Type B pancreatic cell (in vitro differentiated cells): ENCODE results near the gene SOBP. TPM values are rescaled to one million over a fixed set of nuclear protein-coding genes. Genes with fewer than 3 reads are reported as not detected.

Experiments used
- DNase-seq: peaks from one replicate; pipeline ENCODE4 v3.0.0; 2021; ENCODE audit warnings: mixed read lengths; ENCODE audit not compliant: unreplicated experiment; ENCODE audit errors: extremely low spot score
- H3K27ac Mint-ChIP-seq: 2 replicates; pipeline ENCODE4 v1.8.0; 2021; ENCODE audit warnings: mild to moderate bottlenecking, mixed read lengths
- H3K27me3 Mint-ChIP-seq: 2 replicates; pipeline ENCODE4 v1.8.0; 2021; ENCODE audit warnings: mixed read lengths
- H3K36me3 Mint-ChIP-seq: 2 replicates; pipeline ENCODE4 v1.8.0; 2021; ENCODE audit warnings: mixed read lengths
- H3K4me1 Mint-ChIP-seq: one replicate; pipeline ENCODE4 v1.8.0; 2021; ENCODE audit warnings: mixed read lengths; ENCODE audit not compliant: unreplicated experiment
- H3K4me3 Mint-ChIP-seq: 2 replicates; pipeline ENCODE4 v1.8.0; 2021; ENCODE audit warnings: mild to moderate bottlenecking, mixed read lengths
- H3K9me3 Mint-ChIP-seq: 2 replicates; pipeline ENCODE4 v1.8.0; 2021; ENCODE audit warnings: mixed read lengths
- total RNA-seq: library from RNA; stranded (reverse); gene quantifications from 2 replicates; pipeline ENCODE4 v1.2.1, GENCODE V29; 2021; ENCODE audit warnings: low replicate concordance
- TF ChIP-seq, protein P1 (sequence below): fragments of 200-600 bp; sonication (generic); conservative IDR thresholded peaks from 2 replicates; pipeline ENCODE4 v1.5.0; 2021; ENCODE audit warnings: antibody characterized with exemption, mild to moderate bottlenecking

Gene SOBP
- total RNA-seq, 1 donor from 2014 or later: 19.4 TPM

DNA sequence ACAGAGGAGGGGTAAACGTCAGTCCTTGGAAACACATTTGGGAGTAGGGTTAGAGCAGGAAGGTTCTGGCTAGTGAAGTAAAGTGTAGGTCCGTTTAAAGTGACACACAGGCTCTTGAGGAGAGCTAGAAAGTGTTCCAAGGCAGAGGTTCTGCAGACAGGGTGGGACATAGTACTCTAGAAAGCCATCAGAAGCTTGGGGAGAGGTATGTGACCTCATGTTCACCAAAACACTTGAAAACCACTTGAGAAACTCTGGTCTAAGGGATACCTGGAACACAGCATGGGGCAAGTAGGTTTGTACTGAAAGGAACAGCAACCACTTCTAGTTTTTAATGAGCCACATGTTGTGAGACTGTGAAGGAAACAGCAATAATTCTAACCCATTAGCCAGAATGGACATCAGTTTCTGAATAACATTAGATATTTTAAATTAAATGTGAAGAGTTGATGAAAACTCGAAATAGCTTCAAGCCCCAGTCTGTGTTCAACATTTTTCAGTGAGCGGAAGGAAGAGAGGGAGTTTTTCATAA lies 49.0 kb downstream of the SOBP start:
- Mint-ChIP-seq H3K27ac (peak overlapping the region; percentile 34), H3K36me3 (peaks cover 7% of the 10 kb centered on the region), H3K27me3 (peaks cover 7% of the 10 kb centered on the region), H3K4me3 (no peak overlapping the region), H3K9me3 (no peaks in the 10 kb centered on the region), H3K4me1 (peaks cover 33% of the 10 kb centered on the region)
- no peak for DNase-seq
- TF ChIP-seq, protein P1, sequence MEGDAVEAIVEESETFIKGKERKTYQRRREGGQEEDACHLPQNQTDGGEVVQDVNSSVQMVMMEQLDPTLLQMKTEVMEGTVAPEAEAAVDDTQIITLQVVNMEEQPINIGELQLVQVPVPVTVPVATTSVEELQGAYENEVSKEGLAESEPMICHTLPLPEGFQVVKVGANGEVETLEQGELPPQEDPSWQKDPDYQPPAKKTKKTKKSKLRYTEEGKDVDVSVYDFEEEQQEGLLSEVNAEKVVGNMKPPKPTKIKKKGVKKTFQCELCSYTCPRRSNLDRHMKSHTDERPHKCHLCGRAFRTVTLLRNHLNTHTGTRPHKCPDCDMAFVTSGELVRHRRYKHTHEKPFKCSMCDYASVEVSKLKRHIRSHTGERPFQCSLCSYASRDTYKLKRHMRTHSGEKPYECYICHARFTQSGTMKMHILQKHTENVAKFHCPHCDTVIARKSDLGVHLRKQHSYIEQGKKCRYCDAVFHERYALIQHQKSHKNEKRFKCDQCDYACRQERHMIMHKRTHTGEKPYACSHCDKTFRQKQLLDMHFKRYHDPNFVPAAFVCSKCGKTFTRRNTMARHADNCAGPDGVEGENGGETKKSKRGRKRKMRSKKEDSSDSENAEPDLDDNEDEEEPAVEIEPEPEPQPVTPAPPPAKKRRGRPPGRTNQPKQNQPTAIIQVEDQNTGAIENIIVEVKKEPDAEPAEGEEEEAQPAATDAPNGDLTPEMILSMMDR: no peak

DNA sequence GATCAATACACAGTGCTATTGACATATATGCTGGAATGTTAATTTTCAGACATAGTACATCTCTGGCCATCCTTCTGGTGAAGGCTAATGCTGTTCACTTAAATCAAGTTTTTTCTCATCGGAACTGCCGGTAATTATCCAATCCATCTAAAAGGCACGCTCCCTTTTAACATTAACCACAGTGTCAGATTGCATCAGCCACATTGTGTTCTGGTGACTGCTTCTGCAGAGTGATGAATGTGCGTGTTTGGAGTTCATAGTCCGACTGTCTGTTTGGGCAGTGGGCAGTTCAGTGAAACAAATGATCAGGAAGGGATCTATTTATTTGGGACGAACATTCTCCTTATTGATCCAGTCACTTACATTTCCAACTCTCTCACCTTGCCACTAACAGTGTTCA lies 49.5 kb downstream of the SOBP start:
- Mint-ChIP-seq H3K36me3 (peaks cover 7% of the 10 kb centered on the region), H3K4me3 (peak overlapping the region; percentile 15), H3K4me1 (peaks cover 30% of the 10 kb centered on the region), H3K27me3 (peaks cover 9% of the 10 kb centered on the region), H3K9me3 (no peaks in the 10 kb centered on the region), H3K27ac (peak overlapping the region; percentile 5)
- TF ChIP-seq, protein P1: no peak
- DNase-seq: no peak

DNA sequence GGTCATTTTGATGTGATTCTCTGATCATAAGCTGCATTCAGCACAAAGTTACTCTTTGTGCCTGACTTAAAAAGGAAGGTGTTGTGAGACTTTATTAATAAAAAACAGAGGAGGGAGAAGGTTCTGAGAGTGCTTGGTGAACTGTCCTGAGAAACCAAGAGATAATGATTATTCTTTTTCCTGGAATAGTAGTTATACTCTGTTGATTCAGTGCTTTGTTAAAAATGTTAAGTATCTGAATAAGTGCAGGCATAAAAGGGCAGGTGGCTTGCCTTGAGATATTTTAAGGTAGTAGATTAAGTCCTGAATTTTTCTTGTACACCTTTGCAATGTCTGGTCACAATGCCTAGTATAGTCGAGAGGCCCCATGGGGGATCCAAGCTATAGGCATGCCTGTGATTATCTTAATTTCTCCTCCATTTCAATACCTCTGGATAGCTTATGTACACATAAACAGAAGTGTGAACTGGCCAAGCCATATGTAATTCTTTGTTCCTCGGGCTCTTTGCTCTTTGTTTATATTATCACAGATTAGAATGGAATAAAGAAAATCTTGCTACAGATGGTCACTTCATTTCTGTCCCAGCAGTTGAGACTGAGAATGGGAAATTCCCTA lies 50.0 kb downstream of the SOBP start:
- Mint-ChIP-seq H3K4me1 (peaks cover 24% of the 10 kb centered on the region), H3K36me3 (peaks cover 7% of the 10 kb centered on the region), H3K9me3 (no peaks in the 10 kb centered on the region), H3K27me3 (peaks cover 9% of the 10 kb centered on the region), H3K4me3 (peak overlapping the region; percentile 15), H3K27ac (peak overlapping the region; percentile 61)
- TF ChIP-seq, protein P1: no peak
- no peak for DNase-seq

DNA sequence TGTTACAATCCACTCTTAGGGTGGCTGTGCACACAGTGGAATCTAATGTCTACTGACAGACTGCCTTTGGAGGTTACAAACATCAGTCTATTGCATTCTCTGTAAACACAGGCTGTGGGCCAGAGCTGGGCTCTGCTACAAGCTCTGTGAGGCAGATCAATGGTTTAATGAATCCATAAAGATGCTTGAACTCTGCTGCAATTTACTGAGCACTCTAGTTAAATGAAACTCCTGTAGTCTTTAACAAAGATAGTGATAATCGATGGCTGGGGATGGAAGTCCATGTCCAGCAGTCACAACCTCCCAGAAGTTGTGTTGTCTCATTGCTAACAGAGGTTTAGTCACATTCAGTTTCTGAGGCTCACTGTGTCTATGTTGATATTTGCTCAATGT lies 50.5 kb downstream of the SOBP start:
- Mint-ChIP-seq H3K36me3 (peaks cover 7% of the 10 kb centered on the region), H3K4me1 (peaks cover 24% of the 10 kb centered on the region), H3K27me3 (peaks cover 12% of the 10 kb centered on the region), H3K27ac (peak overlapping the region; percentile 61), H3K4me3 (no peak overlapping the region), H3K9me3 (no peaks in the 10 kb centered on the region)
- no peak for DNase-seq
- TF ChIP-seq, protein P1: no peak

DNA sequence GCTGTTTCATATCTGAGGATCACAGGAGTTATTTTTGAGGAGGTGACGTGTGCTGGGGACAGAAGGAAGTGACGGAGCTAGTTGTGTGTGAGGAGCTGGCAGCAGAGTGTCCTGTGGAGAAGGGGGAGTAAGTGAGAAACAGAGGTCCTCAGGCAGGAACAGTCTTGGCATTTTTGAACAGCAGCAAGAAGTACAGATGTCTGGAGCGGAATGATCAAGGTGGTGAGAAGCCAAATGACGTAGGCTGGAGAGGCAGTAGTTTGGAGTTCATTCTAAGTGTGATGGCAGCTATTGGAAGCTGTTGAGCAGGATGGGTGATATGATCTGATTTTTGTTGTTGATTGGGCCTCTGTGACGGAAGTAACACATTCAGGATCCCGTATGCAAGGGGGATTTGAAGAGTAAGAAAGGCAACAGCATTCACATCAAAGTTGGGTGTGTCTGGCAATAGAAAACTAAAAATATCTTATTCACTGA lies 52.3 kb downstream of the SOBP start:
- Mint-ChIP-seq H3K36me3 (peaks cover 7% of the 10 kb centered on the region), H3K27me3 (peaks cover 12% of the 10 kb centered on the region), H3K4me1 (peaks cover 24% of the 10 kb centered on the region), H3K4me3 (no peak overlapping the region), H3K27ac (no peak overlapping the region), H3K9me3 (no peaks in the 10 kb centered on the region)
- TF ChIP-seq, protein P1: no peak
- DNase-seq: no peak
